OCI-LY1 (cell line): ENCODE data around the gene TGOLN2.

Experiments used
- H2AFZ ChIP-seq: fragments of 200-600 bp; sonication (generic), shearing (Covaris generic); 2 replicates; pipeline ENCODE4 v1.6.0; 2014; ENCODE audit warnings: antibody characterized with exemption, mild to moderate bottlenecking, low read length
- H3F3A ChIP-seq: fragments of 200-600 bp; sonication (generic), shearing (Covaris generic); 2 replicates; pipeline ENCODE4 v1.6.0; 2014; ENCODE audit warnings: mild to moderate bottlenecking, antibody characterized with exemption, low read length, moderate library complexity; ENCODE audit not compliant: insufficient read depth
- H3K27ac ChIP-seq: fragments of 200-600 bp; sonication (generic); 2 replicates; pipeline ENCODE4 v1.5.1; 2014; ENCODE audit warnings: low read length, mixed run types, mild to moderate bottlenecking, low read depth; ENCODE audit not compliant: poor library complexity, severe bottlenecking
- H3K27me3 ChIP-seq: fragments of 200-600 bp; sonication (generic); 2 replicates; pipeline ENCODE4 v1.6.0; 2014; ENCODE audit warnings: antibody characterized with exemption, mild to moderate bottlenecking, low read length, moderate library complexity; ENCODE audit not compliant: insufficient read depth
- H3K36me3 ChIP-seq: fragments of 200-600 bp; sonication (generic); 2 replicates; pipeline ENCODE4 v1.6.1; 2014; ENCODE audit warnings: mild to moderate bottlenecking, antibody characterized with exemption, low read length, moderate library complexity, mixed read lengths; ENCODE audit not compliant: insufficient read depth
- H3K4me1 ChIP-seq: fragments of 200-600 bp; sonication (generic); 2 replicates; pipeline ENCODE4 v1.5.1; 2014; ENCODE audit warnings: mild to moderate bottlenecking, low read length, moderate library complexity; ENCODE audit not compliant: insufficient read depth, severe bottlenecking
- H3K4me2 ChIP-seq: fragments of 200-600 bp; sonication (generic), shearing (Covaris generic); 2 replicates; pipeline ENCODE4 v1.6.1; 2014; ENCODE audit warnings: low read length
- H3K4me3 ChIP-seq: fragments of 200-600 bp; sonication (generic); 2 replicates; pipeline ENCODE4 v1.5.1; 2014; ENCODE audit warnings: low read length, low read depth, mild to moderate bottlenecking, mixed read lengths; ENCODE audit not compliant: poor library complexity, severe bottlenecking
- H3K79me2 ChIP-seq: fragments of 200-600 bp; shearing (Covaris generic); 2 replicates; pipeline ENCODE4 v1.6.1; 2016; ENCODE audit warnings: mixed run types, low read length, mixed read lengths; ENCODE audit not compliant: insufficient read depth
- H3K9ac ChIP-seq: fragments of 200-600 bp; sonication (generic), shearing (Covaris generic); 2 replicates; pipeline ENCODE4 v1.6.1; 2014; ENCODE audit warnings: mild to moderate bottlenecking, low read length, mixed read lengths
- H3K9me2 ChIP-seq: fragments of 200-600 bp; sonication (generic), shearing (Covaris generic); 2 replicates; pipeline ENCODE4 v1.6.1; 2014; ENCODE audit warnings: low read depth, mild to moderate bottlenecking, low read length, mixed read lengths
- H3K9me3 ChIP-seq: fragments of 200-600 bp; shearing (Covaris generic); 2 replicates; pipeline ENCODE4 v1.6.1; 2014; ENCODE audit warnings: low read length, mixed read lengths
- H4K20me1 ChIP-seq: fragments of 200-600 bp; sonication (generic), shearing (Covaris generic); 2 replicates; pipeline ENCODE4 v1.6.0; 2016; ENCODE audit warnings: mild to moderate bottlenecking, low read length; ENCODE audit not compliant: insufficient read depth
- CTCF ChIP-seq: fragments of 200-600 bp; sonication (generic), shearing (Covaris generic); IDR thresholded peaks from 2 replicates; pipeline ENCODE4 v1.5.1; 2017; ENCODE audit warnings: mild to moderate bottlenecking, antibody characterized with exemption, low read length, moderate library complexity, mixed read lengths
- EZH2 ChIP-seq: fragments of 200-600 bp; sonication (generic), shearing (Covaris generic); IDR thresholded peaks from 2 replicates; pipeline ENCODE4 v1.8.0; 2017; ENCODE audit warnings: borderline replicate concordance, mixed run types, mild to moderate bottlenecking, antibody characterized with exemption, low read length, moderate library complexity, mixed read lengths

The TGOLN2 gene

DNA sequence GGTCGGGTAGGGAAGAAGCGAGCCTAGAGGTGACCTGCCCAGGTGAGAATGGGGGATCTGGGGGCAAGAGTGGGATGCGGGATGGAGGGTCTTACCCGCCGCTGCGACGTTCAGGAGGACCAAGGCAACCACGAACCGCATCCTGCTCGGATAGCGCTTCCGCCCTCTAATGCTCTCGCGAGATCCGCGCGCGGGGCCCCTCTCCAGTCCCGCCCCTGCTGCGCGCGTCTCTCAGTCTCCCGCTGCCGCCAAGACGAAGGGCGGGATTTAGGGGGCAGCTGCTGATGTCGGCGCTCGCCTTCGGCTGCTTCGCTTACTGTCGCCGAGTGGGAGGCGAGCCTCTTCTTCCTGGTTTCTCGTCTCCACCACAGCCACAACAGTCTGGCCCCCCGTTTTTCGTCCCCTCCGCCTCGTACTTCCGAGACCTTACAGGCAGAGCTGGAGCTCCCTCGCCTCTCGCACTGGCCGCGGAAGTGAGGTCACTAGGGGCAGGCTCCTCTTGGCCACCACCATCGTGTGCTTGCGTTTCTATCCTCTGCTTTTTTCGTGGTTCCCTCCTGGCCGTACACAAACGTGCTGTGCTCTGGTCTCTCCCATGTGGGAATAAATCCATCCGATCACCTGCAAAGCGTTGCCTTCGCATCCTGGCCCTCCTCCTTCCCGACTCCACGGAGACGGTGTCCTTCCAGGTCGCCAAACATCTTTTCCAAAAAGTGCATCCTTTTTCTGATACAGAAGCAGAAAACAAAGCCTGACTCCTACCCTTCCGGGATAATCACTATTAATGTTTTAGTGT is at the start of gene TGOLN2:
TGOLN2 (minus strand) TSS at position 168 of the 796 bp plus-strand sequence; CDS start at position 141, 27 bp downstream.
- no peak for TF ChIP-seq CTCF
- no peak for TF ChIP-seq EZH2
- no peaks in the 10 kb centered on the region for H3K27me3 ChIP-seq
- H3K4me3 ChIP-seq = peak within 1 kb of the TSS; percentile 75
- peaks cover 28% of the 10 kb centered on the region for H3K79me2 ChIP-seq
- H4K20me1 ChIP-seq = no peaks in the 10 kb centered on the region
- H3K9me3 ChIP-seq = no peaks in the 10 kb centered on the region
- H3K27ac ChIP-seq = peak within 1 kb of the TSS; percentile 68
- H3K4me1 ChIP-seq = peaks cover 27% of the 10 kb centered on the region
- peak within 1 kb of the TSS; percentile 97 for H3K4me2 ChIP-seq
- no peaks in the 10 kb centered on the region for H3F3A ChIP-seq
- peak within 1 kb of the TSS; percentile 98 for H3K9ac ChIP-seq
- 0 out of 2 replicates have a peak within 1 kb of the TSS, but pooled peaks have one; percentile 73 for H2AFZ ChIP-seq
- H3K9me2 ChIP-seq = no peaks in the 10 kb centered on the region
- peaks cover 40% of the 10 kb centered on the region for H3K36me3 ChIP-seq

DNA sequence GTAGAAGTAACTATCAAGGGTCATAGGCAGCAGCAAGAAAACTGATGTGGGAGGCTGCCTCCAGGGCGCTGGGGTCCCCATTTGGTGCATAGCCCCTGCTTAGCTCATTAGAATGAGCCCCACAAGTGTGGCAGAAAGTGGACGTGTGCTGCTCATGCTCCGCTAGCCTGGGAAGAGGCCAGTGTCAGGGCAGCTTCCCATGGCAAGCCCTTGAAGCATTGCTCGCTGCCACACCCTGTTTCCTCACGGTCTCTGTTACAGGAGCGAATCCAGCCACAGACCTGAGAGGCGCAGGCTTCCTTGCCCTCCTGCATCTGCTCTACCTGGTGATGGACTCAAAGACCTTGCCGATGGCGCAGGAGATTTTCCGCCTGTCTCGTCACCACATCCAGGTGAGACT is 49.3 kb upstream of the TGOLN2 start:
- H2AFZ ChIP-seq = no peak overlapping the region
- H4K20me1 ChIP-seq = no peaks in the 10 kb centered on the region
- H3F3A ChIP-seq = no peaks in the 10 kb centered on the region
- H3K9me3 ChIP-seq = peaks cover 6% of the 10 kb centered on the region
- H3K9ac ChIP-seq = no peak overlapping the region
- H3K4me1 ChIP-seq = no peaks in the 10 kb centered on the region
- H3K79me2 ChIP-seq = no peaks in the 10 kb centered on the region
- H3K4me3 ChIP-seq = no peak overlapping the region
- H3K36me3 ChIP-seq = peaks cover 38% of the 10 kb centered on the region
- no peak overlapping the region for H3K27ac ChIP-seq
- no peaks in the 10 kb centered on the region for H3K9me2 ChIP-seq
- no peak overlapping the region for H3K4me2 ChIP-seq
- TF ChIP-seq EZH2 (no peak), CTCF (no peak)
- H3K27me3 ChIP-seq = no peaks in the 10 kb centered on the region

- Histone ChIP-seq H3K9ac (no peak overlapping the region), H3F3A (no peaks in the 10 kb centered on the region), H3K27ac (no peak overlapping the region), H3K4me3 (no peak overlapping the region), H3K9me2 (no peaks in the 10 kb centered on the region), H3K79me2 (no peaks in the 10 kb centered on the region), H3K4me1 (no peaks in the 10 kb centered on the region), H3K9me3 (peaks cover 6% of the 10 kb centered on the region), H2AFZ (no peak overlapping the region), H4K20me1 (no peaks in the 10 kb centered on the region), H3K36me3 (peaks cover 38% of the 10 kb centered on the region), H3K4me2 (no peak overlapping the region), H3K27me3 (no peaks in the 10 kb centered on the region)
- TF ChIP-seq CTCF = no peak
- TF ChIP-seq EZH2 = no peak
Observed at GRCh38 chr2:85376291-85377065, 48.7 kb upstream of the TGOLN2 start.
